ENCODE data around the gene DUSP5. TPM values are rescaled to one million over a fixed set of nuclear protein-coding genes. Genes with fewer than 3 reads are reported as not detected.
A peak's percentile ranks its signal among the peaks of the same experiment; 100 is the strongest.

DUSP5 gene
- total RNA-seq, 1 experiment from 2014 or later = 137 TPM

- Histone ChIP-seq H3K27me3 (ENCODE audit: insufficient read depth, low read length) (no peaks in the 10 kb centered on the region), H3K9me2 (ENCODE audit: insufficient read depth) (no peaks in the 10 kb centered on the region), H4K20me1 (ENCODE audit: insufficient read depth) (peaks cover 50% of the 10 kb centered on the region; the same call in 1 of the 2 replicates), H3K4me1 (ENCODE audit: control insufficient read depth in 1 of 2, insufficient read depth in 2 of 2, low read length in 2 of 2) (peaks cover 57 to 81% of the 10 kb centered on the region in 2 experiments), H3K36me3 (ENCODE audit: control insufficient read depth in 1 of 2, insufficient read depth in 2 of 2, low read length in 2 of 2) (peaks cover 12 to 44% of the 10 kb centered on the region in 2 experiments), H3K4me3 (replicated peaks in 1 of 2; ENCODE audit: low read depth in 1 of 2, low read length in 2 of 2) (peak overlapping the region; percentile 90 to 92), H3K9me3 (ENCODE audit: control insufficient read depth in 1 of 2, insufficient read depth in 1 of 2, low read depth in 1 of 2, low read length in 2 of 2) (no peaks in the 10 kb centered on the region), H3K79me2 (ENCODE audit: insufficient read depth, low read length) (peaks cover 84% of the 10 kb centered on the region), H2AFZ (ENCODE audit: low read depth, low read length, poor library complexity, severe bottlenecking) (no peak overlapping the region), H3K4me2 (ENCODE audit: low read length) (peak overlapping the region; percentile 90), H3K27ac (ENCODE audit: low read depth, low read length) (peak overlapping the region; percentile 65), H3K9ac (ENCODE audit: low read length) (peak overlapping the region; percentile 86)
- BruUV-seq (replicated peaks) = TSS peak; percentile 36
- CTCF ChIA-PET = interaction anchor here (1.5 kb wide), 1 partner anchor 145 kb away, joined by 9 read pairs; no protein-coding TSS in a partner anchor
- POLR2A ChIA-PET = interaction anchor here (0.8 to 24.1 kb wide), 10 partner anchors 8 to 192 kb away, joined by 3 to 438 read pairs (median 3); no protein-coding TSS in a partner anchor
- RAD21 ChIA-PET (ENCODE audit: low non-redundant PET in 1 of 2, low total read pairs in 2 of 2, uncharacterized antibody in 2 of 2, unreplicated experiment in 2 of 2) = interaction anchor here (0.8 to 2.1 kb wide), 4 partner anchors 87 to 194 kb away, joined by 3 to 6 read pairs (median 4); no protein-coding TSS in a partner anchor
- DNase-seq (ENCODE audit: low read depth, low spot score) (no peak), ATAC-seq (peak; percentile 20)
- TF ChIP-seq EGR1 (IDR thresholded peaks at IDR 0.05; ENCODE audit: low read depth) = no peak
- no peak for TF ChIP-seq ELF1 (IDR thresholded peaks at IDR 0.05; ENCODE audit: borderline replicate concordance, low read depth)
- TF ChIP-seq, protein P1, sequence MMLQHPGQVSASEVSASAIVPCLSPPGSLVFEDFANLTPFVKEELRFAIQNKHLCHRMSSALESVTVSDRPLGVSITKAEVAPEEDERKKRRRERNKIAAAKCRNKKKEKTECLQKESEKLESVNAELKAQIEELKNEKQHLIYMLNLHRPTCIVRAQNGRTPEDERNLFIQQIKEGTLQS (IDR thresholded peaks at IDR 0.05) = no peak
- peak; percentile 73 for TF ChIP-seq POLR2AphosphoS5 (IDR thresholded peaks at IDR 0.05; ENCODE audit: low read depth, low read length)
- no peak for TF ChIP-seq TCF7L2 (IDR thresholded peaks at IDR 0.05; ENCODE audit: borderline replicate concordance, extremely low read depth, insufficient read depth, insufficient read length)
- no peak for TF ChIP-seq SP1 (IDR thresholded peaks at IDR 0.05; ENCODE audit: low read depth)
- TF ChIP-seq POLR2A (IDR thresholded peaks at IDR 0.05; ENCODE audit: borderline replicate concordance, extremely low read depth, insufficient read depth, insufficient read length) = no peak
- no peak for TF ChIP-seq SIN3A (IDR thresholded peaks at IDR 0.05; ENCODE audit: low read depth)
- peak; percentile 14 for TF ChIP-seq YY1 (IDR thresholded peaks at IDR 0.05; ENCODE audit: extremely low read depth, insufficient replicate concordance, low read depth, low read length)
- TF ChIP-seq JUND (IDR thresholded peaks at IDR 0.05) = no peak
- TF ChIP-seq CTCF (IDR thresholded peaks at IDR 0.05 in 2 of 3, conservative IDR thresholded peaks at IDR 0.05 in 1 of 3; ENCODE audit: borderline replicate concordance in 1 of 3, insufficient read depth in 1 of 3, low read depth in 2 of 3, low read length in 2 of 3) = peak in 2 of 3 experiments; percentile 48 to 50; a peak in 4 of 6 replicates
- no peak for TF ChIP-seq FOSL1 (IDR thresholded peaks at IDR 0.05; ENCODE audit: low read depth)
- no peak for TF ChIP-seq CBX3 (IDR thresholded peaks at IDR 0.05; ENCODE audit: low read depth)
- TF ChIP-seq, protein P2, sequence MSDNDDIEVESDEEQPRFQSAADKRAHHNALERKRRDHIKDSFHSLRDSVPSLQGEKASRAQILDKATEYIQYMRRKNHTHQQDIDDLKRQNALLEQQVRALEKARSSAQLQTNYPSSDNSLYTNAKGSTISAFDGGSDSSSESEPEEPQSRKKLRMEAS (IDR thresholded peaks at IDR 0.05) = no peak
- no peak for TF ChIP-seq EZH2 (IDR thresholded peaks at IDR 0.05)
- no peak for TF ChIP-seq ZNF274 (IDR thresholded peaks at IDR 0.05; ENCODE audit: low read depth, low read length)
- TF ChIP-seq RAD21 (IDR thresholded peaks at IDR 0.05; ENCODE audit: low read depth) = no peak
- no peak for TF ChIP-seq CEBPB (IDR thresholded peaks at IDR 0.05; ENCODE audit: low read depth)
- TF ChIP-seq, protein P3, sequence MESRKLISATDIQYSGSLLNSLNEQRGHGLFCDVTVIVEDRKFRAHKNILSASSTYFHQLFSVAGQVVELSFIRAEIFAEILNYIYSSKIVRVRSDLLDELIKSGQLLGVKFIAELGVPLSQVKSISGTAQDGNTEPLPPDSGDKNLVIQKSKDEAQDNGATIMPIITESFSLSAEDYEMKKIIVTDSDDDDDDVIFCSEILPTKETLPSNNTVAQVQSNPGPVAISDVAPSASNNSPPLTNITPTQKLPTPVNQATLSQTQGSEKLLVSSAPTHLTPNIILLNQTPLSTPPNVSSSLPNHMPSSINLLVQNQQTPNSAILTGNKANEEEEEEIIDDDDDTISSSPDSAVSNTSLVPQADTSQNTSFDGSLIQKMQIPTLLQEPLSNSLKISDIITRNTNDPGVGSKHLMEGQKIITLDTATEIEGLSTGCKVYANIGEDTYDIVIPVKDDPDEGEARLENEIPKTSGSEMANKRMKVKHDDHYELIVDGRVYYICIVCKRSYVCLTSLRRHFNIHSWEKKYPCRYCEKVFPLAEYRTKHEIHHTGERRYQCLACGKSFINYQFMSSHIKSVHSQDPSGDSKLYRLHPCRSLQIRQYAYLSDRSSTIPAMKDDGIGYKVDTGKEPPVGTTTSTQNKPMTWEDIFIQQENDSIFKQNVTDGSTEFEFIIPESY (IDR thresholded peaks at IDR 0.05; ENCODE audit: extremely low read depth, insufficient replicate concordance, low read length) = no peak
- no peak; the same call in 1 of the 2 replicates for TF ChIP-seq ZFX (IDR thresholded peaks at IDR 0.05)
- intact Hi-C loops (cut with micrococcal nuclease) = loop anchor here (1.0 to 5.0 kb wide), 3 partner anchors 68 to 193 kb away; partner anchors contain the start of gene SMC3
These were observed 1.5 kb downstream of the DUSP5 start for GRCh38 chr10:110498982-110499795.

All from HCT116 (cell line).